GM12801 (cell line): ENCODE results near the gene ARHGAP18.

Source experiments
- CTCF ChIP-seq: IDR thresholded peaks from one replicate; pipeline ENCODE4 v1.5.1; 2011; ENCODE audit warnings: control low read depth; ENCODE audit not compliant: insufficient read length; ENCODE audit errors: extremely low read depth

ARHGAP18 gene

GRCh38 chr6:129539032-129539431 is 170.9 kb downstream of the ARHGAP18 start:
- TF ChIP-seq CTCF: no peak

- no peak for TF ChIP-seq CTCF
Observed at GRCh38 chr6:129536271-129536670, 173.7 kb downstream of the ARHGAP18 start.

- no peak for TF ChIP-seq CTCF
Observed at GRCh38 chr6:129534926-129535325, 175.1 kb downstream of the ARHGAP18 start.
